Kidney glomerular epithelial cell (primary cell): Measurements from ENCODE around the gene FOXJ3.

ENCODE experiments used
- DNase-seq: peaks from one replicate; lab custom pipeline; 2025; lab: John Stamatoyannopoulos, UW

The FOXJ3 gene

DNA sequence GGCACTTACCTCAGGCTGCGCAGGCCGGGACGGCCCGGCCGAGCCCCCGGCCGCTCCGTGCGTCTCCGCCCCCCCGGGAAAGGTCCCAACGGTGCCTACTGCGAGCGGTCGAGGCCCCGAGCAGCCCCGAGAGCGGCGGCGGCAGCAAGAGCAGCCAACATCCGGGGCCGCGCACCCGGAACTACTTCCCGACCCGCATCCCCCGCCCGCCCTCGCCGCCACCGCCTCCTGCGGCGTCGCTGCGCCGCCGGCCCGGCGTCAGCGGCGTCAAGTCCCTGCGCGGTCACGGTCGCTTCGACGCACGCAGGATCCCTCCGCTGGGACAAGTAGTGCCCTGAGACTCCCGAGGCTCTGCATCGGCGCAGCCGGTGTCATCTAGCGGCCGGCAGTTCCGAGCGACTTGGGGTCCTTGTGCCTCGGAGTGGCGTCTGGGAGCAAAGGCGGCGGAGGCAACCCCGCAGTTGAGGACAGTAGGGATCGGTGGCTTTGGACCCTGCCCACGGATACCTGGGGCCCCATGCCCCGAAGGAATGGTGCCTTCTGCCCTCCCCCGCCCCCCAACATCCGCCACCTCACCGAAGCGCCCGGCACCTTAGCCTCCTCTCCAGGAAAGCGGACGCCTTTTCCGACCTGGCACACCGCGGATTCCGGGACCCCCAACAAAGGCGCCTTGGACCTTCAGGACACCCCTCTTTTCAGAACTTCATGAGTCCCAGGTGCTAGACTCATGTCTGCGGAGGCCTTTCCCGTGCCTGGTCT is at the start of gene FOXJ3:
Gene FOXJ3 (minus strand): TSS at position 186 of the 759 bp plus-strand sequence. CDS start 24,142 bp downstream, outside the sequence.
- DNase-seq, result peak; percentile 84

DNA sequence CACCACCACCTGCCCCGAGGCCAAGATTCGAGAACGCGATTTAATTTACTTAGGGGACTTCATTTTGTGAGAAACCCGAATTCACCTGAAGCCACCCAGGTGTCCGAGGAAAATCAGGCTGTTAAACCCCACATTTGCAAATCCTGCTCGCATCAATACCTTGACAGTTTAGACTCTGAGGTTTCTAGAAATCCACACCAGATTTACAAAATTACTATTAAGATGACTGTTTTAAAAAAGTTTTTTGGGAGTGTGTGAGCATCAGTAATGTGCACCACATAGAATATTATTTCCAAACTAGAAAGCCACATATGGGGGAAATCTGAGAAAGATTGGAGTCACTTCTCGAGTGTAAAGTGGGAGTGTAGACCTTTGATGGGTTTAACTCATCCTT is 46.2 kb upstream of the FOXJ3 start:
- no peak for DNase-seq

DNA sequence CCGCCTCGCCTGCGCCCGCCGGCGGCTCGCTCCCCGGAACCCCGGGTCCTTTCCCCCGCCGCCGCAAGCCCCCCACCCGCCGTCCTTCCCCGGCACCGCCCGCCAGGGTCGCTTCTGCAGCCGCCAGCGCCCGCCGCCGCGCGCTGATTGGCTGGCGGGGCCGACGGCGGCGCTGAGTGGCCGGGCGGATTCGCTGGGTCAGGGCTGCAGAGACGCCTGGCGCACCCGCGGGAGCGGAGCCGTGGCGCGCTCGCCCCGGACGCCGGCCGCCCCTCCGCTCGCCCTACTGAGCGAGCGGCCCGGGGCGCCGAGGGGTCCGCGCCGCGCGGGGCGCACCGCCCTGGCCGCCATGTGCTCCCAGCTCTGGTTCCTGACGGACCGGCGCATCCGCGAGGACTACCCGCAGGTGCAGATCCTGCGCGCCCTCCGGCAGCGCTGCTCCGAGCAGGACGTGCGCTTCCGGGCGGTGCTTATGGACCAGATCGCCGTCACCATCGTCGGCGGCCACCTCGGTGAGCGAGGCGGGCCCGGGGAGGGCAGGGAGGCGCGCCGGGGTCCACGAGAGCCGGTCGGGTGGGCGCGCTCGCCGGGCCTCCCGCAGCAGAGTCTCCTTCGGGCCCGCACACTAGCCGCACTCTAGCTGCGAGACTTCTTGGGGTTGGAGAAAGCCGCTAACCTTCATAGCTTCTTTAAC is 45.7 kb upstream of the FOXJ3 start, which contains the start of gene RIMKLA:
Gene RIMKLA (plus strand): TSS at position 207 of the 694 bp plus-strand sequence. CDS start 143 bp downstream, at position 350.
- no peak for DNase-seq

DNA sequence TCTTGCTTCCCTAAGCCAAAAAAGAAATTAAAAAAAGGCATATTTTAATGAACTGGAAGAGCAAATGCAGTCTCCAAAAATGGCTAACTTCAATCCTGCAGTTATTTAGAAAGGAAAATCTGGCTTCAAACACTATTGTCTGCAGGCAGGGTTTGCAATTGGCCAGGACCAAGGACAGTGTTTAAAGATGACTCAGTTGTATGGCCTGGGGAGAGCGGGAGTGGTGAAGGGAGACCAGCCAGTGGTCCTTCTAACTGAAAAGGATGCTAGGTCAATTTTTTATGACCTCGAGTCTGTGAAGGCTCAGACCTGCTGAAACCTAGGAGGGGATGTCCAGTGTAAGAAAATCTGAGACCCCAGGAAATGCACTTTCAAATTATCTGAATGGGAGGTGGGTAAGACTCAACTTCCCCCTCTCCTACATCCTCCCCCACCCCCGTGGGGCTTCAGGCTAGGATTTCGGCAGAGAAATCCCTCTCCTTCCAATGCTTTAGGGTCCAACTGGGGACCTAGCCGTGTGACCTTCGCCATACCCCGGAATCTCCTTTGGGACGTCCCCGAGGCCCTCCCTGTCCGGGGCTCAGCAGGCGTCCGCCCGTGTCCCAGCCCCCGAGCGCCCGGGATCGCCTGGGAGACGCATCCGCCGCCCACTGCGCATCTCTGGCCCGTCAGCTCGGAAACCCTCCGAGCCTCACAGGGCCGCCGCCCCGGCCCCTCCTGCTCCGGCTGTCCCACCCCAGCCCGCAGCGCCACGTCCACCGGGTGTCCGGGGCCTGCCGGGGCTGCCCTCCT is 45.0 kb upstream of the FOXJ3 start:
- DNase-seq, result peak; percentile 30

DNA sequence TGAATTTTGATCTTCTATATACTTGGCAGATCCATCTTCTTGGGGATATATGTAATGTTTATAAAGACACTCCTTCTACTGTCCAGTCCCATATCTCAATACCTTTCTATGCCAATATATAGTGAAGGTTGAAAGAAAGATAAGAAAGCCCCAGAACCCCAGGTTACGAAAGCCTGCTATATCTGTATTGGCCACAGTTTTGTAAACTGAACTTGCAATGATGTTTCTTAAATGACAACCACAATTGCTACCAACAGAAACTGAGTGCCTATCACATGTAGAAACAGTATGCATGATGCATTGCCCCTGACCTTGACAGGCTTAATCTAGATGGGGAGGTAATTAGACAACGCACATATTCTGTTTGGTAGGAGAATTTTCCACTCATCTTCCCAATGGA is 37.8 kb upstream of the FOXJ3 start:
- no peak for DNase-seq

DNA sequence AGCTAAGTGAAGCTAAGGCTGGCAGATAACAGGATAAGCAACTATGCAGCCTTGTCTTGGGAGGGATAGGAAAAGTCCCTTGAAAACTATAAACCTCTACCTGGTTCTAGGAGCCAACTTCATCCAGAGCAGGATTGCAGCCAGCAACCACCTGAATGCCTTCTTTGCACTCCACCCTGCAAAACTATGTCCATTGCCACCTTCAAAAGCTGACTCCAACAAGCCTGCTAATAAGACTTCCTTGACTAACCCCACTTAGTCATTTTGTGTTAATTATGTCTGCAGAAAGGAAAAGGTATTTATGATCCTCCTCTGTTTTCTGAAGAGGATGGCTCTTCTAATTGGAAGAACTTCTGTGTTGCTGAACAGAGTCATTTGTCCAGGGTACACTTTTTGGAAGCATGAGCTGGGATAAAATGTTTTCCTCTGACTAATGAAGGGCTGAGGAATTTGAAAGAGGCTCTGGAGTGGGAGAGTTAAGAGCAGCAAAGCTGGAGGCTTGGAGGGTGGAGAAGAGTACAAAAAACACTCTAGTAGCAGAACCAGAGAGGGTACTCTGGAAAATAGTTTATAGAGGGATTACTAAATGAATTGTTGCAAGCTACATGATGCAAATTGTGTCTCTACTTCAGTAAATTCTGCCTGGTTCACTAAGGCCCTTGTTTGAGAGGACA is 36.0 kb upstream of the FOXJ3 start:
- DNase-seq, result no peak

DNA sequence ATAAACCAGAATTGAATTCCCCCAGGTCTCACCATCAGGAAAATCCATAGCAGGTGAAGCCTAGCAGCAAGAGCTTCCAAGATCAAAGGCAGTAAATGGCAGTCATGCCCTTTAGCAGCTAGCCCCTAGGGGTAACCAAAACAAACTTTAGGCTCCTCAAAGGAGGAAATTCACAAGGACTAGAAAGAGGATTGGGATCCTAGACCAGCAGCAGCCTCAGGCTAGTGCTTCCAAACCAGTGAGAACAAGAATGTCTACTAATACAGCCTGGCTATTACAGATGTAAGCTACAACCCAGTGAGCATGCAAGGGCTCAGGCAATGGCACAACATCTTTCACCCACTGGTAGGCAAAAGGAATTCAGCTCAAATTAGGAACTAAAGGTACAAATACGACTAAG is 34.4 kb upstream of the FOXJ3 start:
- no peak for DNase-seq

DNA sequence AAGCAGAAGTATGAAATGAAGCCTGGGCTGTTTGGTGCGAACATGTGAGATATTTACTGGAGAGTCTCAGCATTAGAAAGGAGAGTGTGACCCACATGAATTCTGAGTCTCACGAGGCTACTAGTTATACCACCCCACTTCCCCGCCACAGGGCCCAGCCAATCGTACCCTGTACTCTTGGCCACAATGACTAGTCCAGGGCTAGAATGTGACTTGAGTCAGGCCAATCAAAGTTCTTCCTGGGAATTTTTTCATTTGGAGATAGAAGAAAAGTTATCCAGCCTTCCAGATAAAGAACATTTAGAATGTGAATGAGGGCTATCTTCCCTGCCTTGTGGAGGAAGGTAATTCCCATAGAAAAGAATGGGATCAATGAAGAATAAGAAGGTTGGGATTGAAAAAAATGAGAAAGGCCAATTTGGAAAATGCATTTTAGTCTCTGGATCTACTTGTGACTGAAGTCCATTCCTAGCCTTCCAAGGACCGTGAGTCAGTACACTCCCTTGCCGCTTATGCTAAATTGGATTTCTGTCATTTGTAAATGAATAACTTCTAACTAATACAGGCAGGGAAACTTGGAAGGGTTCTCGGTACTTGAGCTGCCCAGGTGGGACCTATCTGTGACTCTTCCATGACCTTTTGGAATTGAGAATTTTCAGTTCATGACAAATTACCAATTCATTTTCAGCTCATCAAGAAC is 33.2 kb upstream of the FOXJ3 start:
- DNase-seq, result peak; percentile 79

DNA sequence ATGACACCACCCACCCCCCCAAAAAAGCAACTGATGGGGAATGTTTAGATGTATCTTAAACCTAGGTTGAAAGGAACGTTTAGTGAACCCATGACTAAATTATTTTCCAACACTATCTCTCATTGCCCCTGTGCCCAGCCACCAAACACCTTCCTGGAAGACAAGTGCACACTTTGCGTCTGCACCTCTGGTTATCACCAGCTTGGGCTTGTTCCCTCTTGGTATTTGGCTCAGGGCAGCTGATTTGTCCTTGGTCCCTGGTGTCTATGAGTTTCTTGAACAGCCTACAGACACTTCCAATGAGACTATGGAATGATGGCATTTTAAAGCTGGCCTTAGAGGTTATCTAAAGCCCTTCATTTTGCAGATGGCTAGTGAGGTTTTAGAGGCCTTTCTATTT is 30.1 kb upstream of the FOXJ3 start:
- DNase-seq, result no peak

DNA sequence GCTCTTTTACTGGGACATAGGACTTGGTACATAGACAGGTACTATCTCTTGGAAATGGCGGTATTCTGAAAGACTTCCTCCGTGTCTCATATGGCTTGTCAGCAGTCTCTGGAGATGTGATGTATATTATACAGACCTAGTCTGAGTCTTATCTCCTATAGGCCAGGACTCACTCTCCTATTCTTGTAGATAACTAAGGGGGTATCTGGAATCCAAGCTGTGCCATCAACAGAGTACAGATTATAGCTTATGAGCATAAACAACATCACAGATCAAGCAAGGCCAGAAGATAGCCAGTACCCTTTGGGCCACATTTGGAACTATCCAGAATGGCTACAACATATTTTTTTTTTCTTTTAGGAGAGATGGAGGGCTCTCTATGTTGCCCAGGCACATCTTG is 29.5 kb upstream of the FOXJ3 start:
- DNase-seq, result no peak

DNA sequence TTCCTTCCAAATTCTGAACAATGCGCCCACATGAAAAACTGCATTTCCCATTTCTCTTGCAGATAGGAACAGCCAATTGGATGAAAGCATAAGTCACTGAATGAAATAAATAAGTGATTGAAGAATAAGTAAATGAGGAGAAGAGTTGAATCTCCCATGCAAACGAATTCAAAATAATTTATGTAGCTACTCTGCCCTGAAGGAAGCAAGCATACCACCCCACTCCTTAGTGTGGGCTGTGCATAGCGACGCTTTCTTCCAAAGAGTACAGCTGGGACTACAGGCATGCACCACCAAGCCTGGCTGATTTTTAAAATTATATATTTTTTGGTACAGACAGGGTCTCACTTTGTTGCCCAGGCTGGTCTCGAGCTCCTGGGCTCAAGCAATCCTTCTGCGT is 29.1 kb upstream of the FOXJ3 start:
- no peak for DNase-seq

DNA sequence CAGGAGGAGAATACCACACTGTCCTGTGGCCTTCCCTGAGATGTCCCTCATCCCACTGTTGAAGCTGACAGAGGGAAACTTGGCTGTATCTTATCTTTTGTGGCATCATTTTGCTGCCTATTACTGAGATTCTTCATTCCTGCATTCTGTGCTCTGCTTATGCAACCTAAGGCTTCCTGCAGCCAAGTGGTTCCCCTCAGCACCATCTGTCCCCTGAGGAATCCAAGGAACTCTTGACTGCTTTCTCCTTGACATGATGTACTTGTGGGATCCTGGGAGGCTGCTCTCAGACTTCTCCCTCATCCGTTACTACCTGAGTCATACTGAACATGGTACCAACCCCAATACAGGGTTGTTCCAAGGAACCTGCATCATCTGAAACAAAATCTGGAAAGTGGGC is 24.4 kb upstream of the FOXJ3 start:
- no peak for DNase-seq

DNA sequence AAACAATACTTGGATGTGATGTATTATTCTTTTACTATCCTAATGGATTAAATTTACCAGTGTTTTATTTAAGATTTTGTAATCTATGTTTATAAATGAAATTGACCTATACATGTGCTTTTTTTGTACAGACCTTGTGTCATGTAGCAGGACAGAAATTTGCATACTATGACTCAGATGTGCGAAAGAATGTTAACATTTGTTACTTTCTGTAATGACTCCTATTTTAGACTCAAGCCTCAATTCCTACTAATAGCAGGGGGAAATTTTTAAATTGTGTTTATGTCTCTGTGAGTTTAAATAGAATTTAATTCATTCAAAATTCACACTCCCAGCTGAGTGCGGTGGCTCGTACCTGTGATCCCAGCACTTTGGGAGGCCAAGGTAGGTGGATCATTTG is 23.8 kb upstream of the FOXJ3 start:
- DNase-seq, result no peak

DNA sequence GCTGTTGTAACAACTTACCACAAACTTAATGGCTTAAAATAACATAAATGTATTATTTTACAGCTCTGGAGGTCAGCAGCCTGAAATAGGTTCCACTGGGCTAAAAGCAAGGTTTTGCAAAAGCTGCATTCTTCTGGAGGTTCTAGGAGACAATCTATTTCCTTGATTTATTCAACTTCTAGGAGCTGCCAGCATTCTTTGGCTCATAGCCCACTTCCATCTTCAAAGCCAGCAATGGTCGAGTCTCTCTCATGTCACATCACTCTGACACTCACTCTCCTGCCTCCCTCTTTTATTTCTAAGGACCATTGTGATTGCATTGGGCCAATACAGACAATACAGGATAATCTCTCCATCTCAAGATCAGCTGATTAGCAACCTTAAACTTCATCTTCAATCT is 15.1 kb upstream of the FOXJ3 start:
- no peak for DNase-seq

DNA sequence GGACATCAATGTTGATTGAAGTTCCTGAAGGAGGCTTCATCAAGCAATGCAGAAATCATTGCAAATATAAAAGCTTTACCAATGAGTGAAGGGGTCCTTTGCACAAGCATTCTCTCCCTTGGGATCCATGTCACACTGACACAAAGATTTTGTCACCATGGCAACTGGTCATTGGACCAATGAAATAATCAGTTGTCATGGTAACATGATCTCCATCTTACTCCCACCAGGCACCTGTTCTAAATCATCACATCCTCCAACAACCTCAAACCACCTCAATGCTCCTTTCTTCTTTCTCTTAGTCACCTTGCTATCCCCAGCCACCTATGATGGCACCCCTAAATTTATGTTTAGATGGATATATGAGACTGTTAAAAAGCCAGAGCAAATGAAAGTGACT is 13.5 kb upstream of the FOXJ3 start:
- no peak for DNase-seq

DNA sequence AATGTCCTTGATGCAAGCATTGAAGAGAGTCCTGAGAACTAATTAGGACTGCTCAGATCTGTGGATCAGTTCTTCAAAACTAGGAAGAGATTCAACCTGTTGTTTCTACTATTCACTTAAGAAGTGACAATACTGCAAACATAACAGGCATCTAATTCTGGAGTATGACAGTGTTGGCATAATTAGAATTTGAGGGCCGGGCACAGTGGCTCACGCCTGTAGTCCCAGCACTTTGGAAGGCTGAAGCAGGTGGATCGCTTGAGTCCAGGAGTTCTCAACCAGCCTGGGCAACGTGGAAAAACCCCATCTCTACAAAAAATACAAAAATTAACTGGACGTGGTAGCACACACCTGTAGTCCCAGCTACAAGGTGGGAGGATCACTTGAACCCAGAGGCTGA is 8.0 kb upstream of the FOXJ3 start:
- DNase-seq, result no peak

DNA sequence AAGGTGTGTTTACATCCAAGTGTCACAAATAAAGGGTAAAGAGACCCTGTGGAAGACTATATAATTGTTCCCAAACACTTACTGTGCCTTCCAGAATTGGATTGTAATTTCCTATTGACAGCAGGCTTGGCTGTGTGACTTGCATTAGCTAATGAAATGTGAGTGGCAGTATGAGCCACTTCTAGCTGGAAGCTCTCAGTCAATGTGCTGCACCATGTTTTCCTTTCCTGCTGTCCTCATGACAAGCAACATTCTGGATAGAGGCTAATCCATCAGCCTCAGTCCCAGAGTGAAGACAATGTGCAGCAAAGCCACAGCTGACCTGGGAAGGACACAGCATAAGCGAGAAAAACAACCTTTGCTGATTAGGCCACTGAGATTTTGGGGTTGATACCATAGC is 5.9 kb upstream of the FOXJ3 start:
- DNase-seq, result no peak

DNA sequence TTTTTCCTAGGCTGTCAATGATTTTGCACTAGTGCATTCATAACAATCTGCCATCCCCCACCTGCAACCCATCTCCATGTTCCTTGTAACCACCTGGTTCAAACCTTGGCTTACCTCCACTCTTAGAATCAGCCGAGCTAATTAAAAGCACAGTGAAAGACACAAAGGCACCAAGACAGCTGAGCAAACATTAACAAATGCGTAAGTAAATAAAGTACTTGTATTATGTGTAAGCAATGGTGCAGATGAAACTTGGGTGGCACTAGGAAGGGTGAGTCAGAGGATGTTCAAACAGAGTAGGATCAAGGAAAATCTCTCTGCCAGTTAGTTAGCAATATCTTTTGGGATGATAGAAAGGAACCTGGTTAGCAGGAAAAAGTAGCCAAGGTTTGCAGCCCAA is 5.1 kb upstream of the FOXJ3 start:
- peak; percentile 46 for DNase-seq

DNA sequence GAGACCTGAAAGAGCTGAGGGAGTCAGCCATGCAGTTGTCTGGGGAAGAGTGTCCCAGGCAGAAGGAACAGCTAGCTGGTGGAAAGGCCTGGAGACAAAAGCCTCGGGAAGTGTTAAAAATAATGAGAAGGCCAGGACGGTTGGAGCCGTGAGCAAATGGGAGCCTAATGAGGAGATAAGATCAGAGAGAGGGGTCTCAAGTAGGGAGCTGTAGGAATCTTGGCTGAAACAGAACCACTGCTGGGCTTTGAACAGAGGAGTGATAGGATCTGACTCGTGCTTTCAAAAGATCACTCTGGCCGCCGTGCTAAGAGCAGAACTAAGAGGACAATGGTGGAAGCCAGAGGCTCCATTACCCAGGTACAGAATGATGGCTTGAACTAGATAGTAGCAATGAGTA is 1.9 kb upstream of the FOXJ3 start:
- DNase-seq, result no peak

DNA sequence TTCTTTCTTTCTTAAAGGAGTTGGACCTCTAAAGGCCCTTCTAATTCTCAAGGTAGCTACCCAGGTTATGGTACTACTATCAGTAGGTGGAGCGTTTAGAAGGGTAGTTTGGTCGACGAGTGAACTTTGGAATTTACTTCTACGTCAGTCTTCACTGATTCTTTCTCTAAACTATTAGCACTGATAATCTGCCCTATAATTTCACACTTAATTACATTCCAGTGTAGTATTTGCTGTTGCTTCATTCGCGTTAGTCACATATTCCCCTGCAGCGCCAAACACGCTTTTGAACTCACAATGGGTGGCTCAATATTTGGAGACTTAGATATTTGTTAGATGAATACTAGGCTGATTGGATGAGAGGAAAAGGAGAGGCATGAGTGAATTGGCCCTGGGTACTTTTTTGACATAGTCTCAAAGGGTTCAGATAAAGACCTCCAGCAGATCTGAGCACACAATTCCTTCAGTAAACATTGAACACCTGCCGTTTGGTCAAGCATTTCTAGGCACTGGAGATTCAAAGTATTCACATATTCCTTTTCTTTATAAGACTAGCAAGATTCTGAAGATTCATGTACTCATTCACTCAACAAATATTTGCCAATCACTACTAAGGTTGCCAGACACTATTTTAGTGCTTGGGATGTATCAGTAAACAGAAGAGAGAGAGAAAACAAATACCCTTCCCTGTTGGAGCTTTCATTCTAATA is 929 bp upstream of the FOXJ3 start:
- peak; percentile 50 for DNase-seq
